Mesendoderm (in vitro differentiated cells): Measurements from ENCODE around the gene ADAMTS14.
A peak's percentile ranks its signal among the peaks of the same experiment; 100 is the strongest.

Experiments
- DNase-seq: peaks from one replicate; pipeline ENCODE4 v3.0.0; 2013
- H2AK5ac ChIP-seq: 2 replicates; pipeline ENCODE4 v1.6.1; 2013; ENCODE audit warnings: low read length, inconsistent platforms
- H2BK120ac ChIP-seq: 2 replicates; pipeline ENCODE4 v1.6.1; 2013; ENCODE audit warnings: low read depth, mild to moderate bottlenecking, low read length, moderate library complexity, mixed read lengths
- H2BK15ac ChIP-seq: replicated peaks from 2 replicates; pipeline ENCODE4 v1.6.1; 2013; ENCODE audit warnings: low read depth, mild to moderate bottlenecking, moderate library complexity
- H2BK5ac ChIP-seq: 2 replicates; pipeline ENCODE4 v1.6.1; 2013; ENCODE audit warnings: low read length, inconsistent platforms
- H3K18ac ChIP-seq: 2 replicates; pipeline ENCODE4 v1.6.1; 2013; ENCODE audit warnings: mild to moderate bottlenecking, low read length, mixed read lengths
- H3K23ac ChIP-seq: one replicate; pipeline ENCODE4 v1.6.1; 2013; ENCODE audit warnings: low read length
- H3K27ac ChIP-seq: 2 replicates; pipeline ENCODE4 v1.5.1; 2013; ENCODE audit warnings: low read depth, mild to moderate bottlenecking, inconsistent platforms, low read length, moderate library complexity
- H3K27me3 ChIP-seq: 2 replicates; pipeline ENCODE4 v1.6.1; 2013; ENCODE audit warnings: low read length, control low read depth, mild to moderate bottlenecking, inconsistent platforms; ENCODE audit not compliant: insufficient read depth, poor library complexity
- H3K36me3 ChIP-seq: 2 replicates; pipeline ENCODE4 v1.6.1; 2013; ENCODE audit warnings: low read length, inconsistent platforms; ENCODE audit not compliant: control insufficient read depth, insufficient read depth
- H3K4ac ChIP-seq: one replicate; pipeline ENCODE4 v1.6.1; 2013; ENCODE audit warnings: low read depth, mild to moderate bottlenecking, low read length, moderate library complexity
- H3K4me1 ChIP-seq: 2 replicates; pipeline ENCODE4 v1.6.1; 2013; ENCODE audit warnings: low read depth, low read length, inconsistent platforms; ENCODE audit not compliant: control insufficient read depth
- H3K4me2 ChIP-seq: 2 replicates; pipeline ENCODE4 v1.6.1; 2013; ENCODE audit warnings: low read length
- H3K4me3 ChIP-seq: 2 replicates; pipeline ENCODE4 v1.5.1; 2013; ENCODE audit warnings: mild to moderate bottlenecking, low read length
- H3K56ac ChIP-seq: one replicate; pipeline ENCODE4 v1.6.1; 2013; ENCODE audit warnings: low read length
- H3K79me1 ChIP-seq: 2 replicates; pipeline ENCODE4 v1.6.1; 2013; ENCODE audit warnings: low read length, inconsistent platforms
- H3K79me2 ChIP-seq: 2 replicates; pipeline ENCODE4 v1.6.1; 2013; ENCODE audit warnings: mild to moderate bottlenecking, low read length; ENCODE audit not compliant: control insufficient read depth, insufficient read depth
- H3K9ac ChIP-seq: 2 replicates; pipeline ENCODE4 v1.6.1; 2013; ENCODE audit warnings: low read length, inconsistent platforms
- H4K5ac ChIP-seq: one replicate; pipeline ENCODE4 v1.6.1; 2013; ENCODE audit warnings: low read length
- H4K8ac ChIP-seq: one replicate; pipeline ENCODE4 v1.6.1; 2013; ENCODE audit warnings: low read depth, mild to moderate bottlenecking, control low read depth, low read length, moderate library complexity
- WGBS: extraction: QIAGEN DNeasy Blood & Tissue Kit; methylation state at CpG from one replicate; pipeline ENCODE4 v1.1.7; 2013; ENCODE audit warnings: low lambda C conversion rate, missing lambda C conversion rate; ENCODE audit not compliant: insufficient coverage; ENCODE audit errors: extremely low coverage; 5-methylcytosine and 5-hydroxymethylcytosine counted together

ADAMTS14 gene

DNA sequence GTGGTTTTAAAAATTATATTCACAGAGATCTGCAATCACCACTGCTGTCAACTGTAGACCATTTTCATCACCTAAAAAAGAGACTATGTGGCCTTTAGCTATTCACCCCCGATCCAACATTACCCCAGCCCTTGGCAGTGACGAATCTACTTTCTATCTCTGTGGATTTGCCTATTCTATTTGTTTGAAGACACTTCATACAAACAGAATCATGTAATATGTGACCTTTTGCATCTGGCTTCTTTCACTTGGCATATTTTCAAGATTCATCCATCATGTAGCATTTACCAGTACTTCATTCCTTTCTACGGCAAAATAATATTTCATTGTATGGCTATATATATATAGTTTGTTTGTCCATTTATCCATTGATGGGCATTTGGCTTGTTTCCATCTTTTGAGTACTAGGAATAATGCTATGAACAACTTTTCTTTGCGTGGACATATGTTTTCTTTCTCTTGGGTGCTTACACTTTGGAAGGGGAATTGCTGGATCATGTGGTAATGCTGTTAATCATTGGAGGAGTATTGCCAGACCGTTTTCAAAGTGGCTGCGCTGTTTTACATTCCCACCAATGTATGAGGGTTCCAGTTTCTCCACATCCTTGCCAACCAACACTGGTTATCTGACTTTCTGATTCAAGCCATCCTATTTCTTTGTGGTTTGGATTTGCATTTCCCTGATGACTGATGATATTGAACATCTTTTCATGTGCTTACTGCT lies 22.3 kb downstream of the ADAMTS14 start:
- Histone ChIP-seq H2BK15ac (no peak overlapping the region), H3K23ac (no peak overlapping the region), H3K4me2 (no peak overlapping the region), H3K4me1 (no peaks in the 10 kb centered on the region), H3K4ac (no peak overlapping the region), H3K18ac (no peak overlapping the region), H2AK5ac (no peak overlapping the region), H3K9ac (no peak overlapping the region), H3K79me1 (no peaks in the 10 kb centered on the region), H3K79me2 (no peaks in the 10 kb centered on the region), H3K4me3 (no peak overlapping the region), H3K27me3 (no peaks in the 10 kb centered on the region), H3K27ac (no peak overlapping the region), H4K8ac (no peak overlapping the region), H2BK5ac (no peak overlapping the region), H2BK120ac (no peak overlapping the region), H3K56ac (no peak overlapping the region), H3K36me3 (no peaks in the 10 kb centered on the region), H4K5ac (no peak overlapping the region)
- DNase-seq: no peak
- no CpG with 5 or more reads among the region's 6 CpGs for WGBS

- H3K27ac ChIP-seq: no peak overlapping the region
- no peak overlapping the region for H3K23ac ChIP-seq
- no peak overlapping the region for H2AK5ac ChIP-seq
- H3K18ac ChIP-seq: no peak overlapping the region
- no peak overlapping the region for H4K8ac ChIP-seq
- H3K56ac ChIP-seq: no peak overlapping the region
- H2BK120ac ChIP-seq: no peak overlapping the region
- DNase-seq: peak; percentile 29
- H2BK5ac ChIP-seq: no peak overlapping the region
- WGBS: no CpG with 5 or more reads among the region's 3 CpGs
- H3K4ac ChIP-seq: no peak overlapping the region
- no peaks in the 10 kb centered on the region for H3K36me3 ChIP-seq
- H3K4me3 ChIP-seq: no peak overlapping the region
- no peaks in the 10 kb centered on the region for H3K79me2 ChIP-seq
- H3K4me2 ChIP-seq: no peak overlapping the region
- H3K9ac ChIP-seq: no peak overlapping the region
- no peaks in the 10 kb centered on the region for H3K27me3 ChIP-seq
- no peaks in the 10 kb centered on the region for H3K79me1 ChIP-seq
- H3K4me1 ChIP-seq: no peaks in the 10 kb centered on the region
- no peak overlapping the region for H2BK15ac ChIP-seq
- no peak overlapping the region for H4K5ac ChIP-seq
Measured at GRCh38 chr10:70695241-70696030, 23.1 kb downstream of the ADAMTS14 start.

DNA sequence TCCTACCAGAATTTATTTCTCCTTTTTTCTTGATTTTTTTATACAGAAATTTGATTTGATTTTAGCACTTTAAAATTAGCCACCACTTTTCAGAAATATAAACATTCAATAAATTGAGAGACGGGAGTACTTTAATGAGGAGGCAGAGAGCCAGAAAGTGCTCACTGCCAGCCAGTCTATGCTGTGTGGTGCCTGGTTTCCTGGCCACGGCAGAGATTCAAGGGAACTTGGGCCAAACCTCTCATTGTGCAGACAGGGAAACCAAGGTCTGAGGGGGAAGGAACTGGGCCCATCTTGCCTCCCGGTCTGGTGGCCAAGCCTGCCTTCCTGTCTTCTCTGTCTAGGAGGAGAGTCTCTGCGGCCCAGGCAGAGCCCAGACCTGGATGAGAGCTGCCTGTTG lies 25.9 kb downstream of the ADAMTS14 start:
- Histone ChIP-seq H2BK120ac (no peak overlapping the region), H3K4ac (no peak overlapping the region), H3K23ac (no peak overlapping the region), H3K4me1 (no peaks in the 10 kb centered on the region), H4K8ac (no peak overlapping the region), H3K56ac (no peak overlapping the region), H2AK5ac (no peak overlapping the region), H3K27ac (no peak overlapping the region), H2BK5ac (no peak overlapping the region), H3K18ac (no peak overlapping the region), H3K79me1 (no peaks in the 10 kb centered on the region), H3K4me3 (no peak overlapping the region), H3K36me3 (no peaks in the 10 kb centered on the region), H3K9ac (no peak overlapping the region), H2BK15ac (no peak overlapping the region), H3K27me3 (no peaks in the 10 kb centered on the region), H4K5ac (no peak overlapping the region), H3K4me2 (no peak overlapping the region), H3K79me2 (no peaks in the 10 kb centered on the region)
- no CpG with 5 or more reads among the region's 4 CpGs for WGBS
- no peak for DNase-seq

DNA sequence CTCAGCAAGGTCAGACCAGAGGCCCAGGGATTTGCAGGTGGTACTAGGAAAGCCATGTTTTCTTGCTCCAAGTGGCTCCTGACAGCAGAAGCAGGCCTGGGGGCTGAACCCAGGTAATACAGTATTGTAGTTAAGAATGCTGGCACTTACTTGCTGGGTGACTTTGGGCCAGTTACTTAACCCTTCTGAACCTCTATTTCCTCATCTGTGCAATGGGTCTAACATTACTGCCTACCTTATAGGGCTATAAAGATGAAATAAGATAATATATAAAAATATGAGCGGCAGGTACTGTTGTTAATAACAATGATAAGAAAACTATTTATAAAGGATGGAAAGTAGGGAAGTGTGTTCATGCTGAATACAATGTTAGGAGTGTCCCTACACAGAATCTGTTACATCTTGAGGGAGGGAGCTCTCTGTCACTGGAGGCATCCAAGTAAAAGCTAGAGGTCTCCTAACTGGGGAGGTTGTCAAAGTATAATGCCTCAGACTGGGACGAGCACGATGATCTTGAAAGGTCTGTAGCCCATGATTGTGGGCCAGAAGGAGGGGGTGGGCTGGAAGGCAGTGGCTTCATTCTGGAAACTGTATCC lies 26.9 kb downstream of the ADAMTS14 start:
- Histone ChIP-seq H2BK5ac (no peak overlapping the region), H3K36me3 (no peaks in the 10 kb centered on the region), H3K4me1 (no peaks in the 10 kb centered on the region), H3K27ac (no peak overlapping the region), H3K18ac (no peak overlapping the region), H3K27me3 (no peaks in the 10 kb centered on the region), H3K4me2 (no peak overlapping the region), H3K4me3 (no peak overlapping the region), H2BK120ac (no peak overlapping the region), H3K4ac (no peak overlapping the region), H4K8ac (no peak overlapping the region), H2AK5ac (no peak overlapping the region), H3K79me1 (no peaks in the 10 kb centered on the region), H2BK15ac (no peak overlapping the region), H4K5ac (peak overlapping the region; percentile 40), H3K9ac (no peak overlapping the region), H3K56ac (no peak overlapping the region), H3K79me2 (no peaks in the 10 kb centered on the region), H3K23ac (no peak overlapping the region)
- DNase-seq: no peak
- WGBS: 100% methylated on average over 1 of the region's 3 CpGs

GRCh38 chr10:70699659-70700174 lies 27.4 kb downstream of the ADAMTS14 start:
- WGBS: no CpG with 5 or more reads among the region's 10 CpGs
- DNase-seq: peak; percentile 53
- no peak overlapping the region for H3K23ac ChIP-seq
- no peak overlapping the region for H3K27ac ChIP-seq
- H3K27me3 ChIP-seq: no peaks in the 10 kb centered on the region
- H3K79me2 ChIP-seq: no peaks in the 10 kb centered on the region
- no peak overlapping the region for H2BK120ac ChIP-seq
- no peak overlapping the region for H3K9ac ChIP-seq
- H3K36me3 ChIP-seq: no peaks in the 10 kb centered on the region
- no peak overlapping the region for H3K4me3 ChIP-seq
- no peaks in the 10 kb centered on the region for H3K79me1 ChIP-seq
- H3K4me2 ChIP-seq: no peak overlapping the region
- no peak overlapping the region for H4K8ac ChIP-seq
- no peaks in the 10 kb centered on the region for H3K4me1 ChIP-seq
- H2AK5ac ChIP-seq: no peak overlapping the region
- H2BK5ac ChIP-seq: no peak overlapping the region
- no peak overlapping the region for H2BK15ac ChIP-seq
- no peak overlapping the region for H3K4ac ChIP-seq
- H4K5ac ChIP-seq: peak overlapping the region; percentile 40
- no peak overlapping the region for H3K56ac ChIP-seq
- H3K18ac ChIP-seq: no peak overlapping the region
